SU-DHL-6 (cell line): Measurements from ENCODE around the gene ADPRS.

Experiments used
- CTCF ChIP-seq: fragments of 200-600 bp; sonication (generic); IDR thresholded peaks from one replicate; pipeline ENCODE4 v1.5.1; 2017; ENCODE audit warnings: antibody characterized with exemption, mild to moderate bottlenecking, low read length, moderate library complexity; ENCODE audit not compliant: insufficient read depth, poor library complexity, severe bottlenecking
- EZH2phosphoT487 ChIP-seq: fragments of 200-600 bp; sonication (generic), shearing (Covaris generic); conservative IDR thresholded peaks from 2 replicates; pipeline ENCODE4 v1.6.1; 2018; ENCODE audit warnings: mild to moderate bottlenecking, antibody characterized with exemption, low read length, moderate library complexity, mixed read lengths

- TF ChIP-seq CTCF (no peak), EZH2phosphoT487 (no peak)
These were observed 25.7 kb downstream of the ADPRS start for GRCh38 chr1:36114371-36114770.
